ENCODE results near the gene SEZ6. TPM values are rescaled to one million over a fixed set of nuclear protein-coding genes. Genes with fewer than 3 reads are reported as not detected.

The SEZ6 gene
- total and polyA plus RNA-seq, 10 of the 15 experiments (the other 5 are each of a cell fraction or from before 2014, with no cell fraction given) = 0.05 to 0.87 (median 0.17) TPM; not detected in 4

DNA sequence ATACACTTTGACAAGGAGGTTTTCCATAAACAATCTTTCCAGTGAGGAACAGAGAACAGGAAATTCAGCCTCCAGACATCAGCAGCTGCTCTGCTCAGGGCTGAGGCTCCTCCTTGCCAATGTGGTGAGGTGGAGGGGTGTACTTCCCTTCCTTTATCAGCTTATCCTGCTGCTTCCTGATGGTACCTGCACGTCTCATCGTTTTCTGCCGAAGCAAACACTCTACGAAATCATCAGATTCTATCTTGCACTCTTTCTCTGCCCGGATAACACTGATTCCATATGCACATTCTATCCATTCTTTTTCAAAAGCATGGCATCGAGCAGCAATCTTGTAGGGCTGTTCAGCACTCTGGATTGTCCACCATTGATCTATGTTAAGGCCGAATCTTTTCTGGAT, 15.4 kb upstream of the SEZ6 start:
- RAD21 ChIA-PET (ENCODE audit: unreplicated experiment) = no interaction called here
- SMC1A ChIA-PET (ENCODE audit: uncharacterized antibody, unreplicated experiment) = no interaction called here
- CTCF ChIA-PET = no interaction called here
- no peak for FAIRE-seq
- in situ Hi-C loops (cut with MboI) = no loop called here
- Histone ChIP-seq H3K4me2 (ENCODE audit: control insufficient read depth, insufficient read depth) (no peak overlapping the region), H3K27ac (ENCODE audit: control insufficient read depth, insufficient read depth) (no peak overlapping the region), H3K27me3 (replicated peaks in 1 of 2; ENCODE audit: control insufficient read depth in 2 of 2, insufficient read depth in 2 of 2, low read length in 1 of 2) (peaks cover 2 to 6% of the 10 kb centered on the region in 2 experiments; a peak in 3 of 4 replicates), H3K4me1 (ENCODE audit: control insufficient read depth, insufficient read depth, low read length) (no peaks in the 10 kb centered on the region), H3K36me3 (ENCODE audit: control insufficient read depth in 2 of 2, insufficient read depth in 2 of 2, low read length in 1 of 2) (no peaks in the 10 kb centered on the region), H3K4me3 (no peak overlapping the region), H4K20me1 (ENCODE audit: control insufficient read depth, insufficient read depth) (no peaks in the 10 kb centered on the region), H2AFZ (ENCODE audit: control insufficient read depth, low read depth, low read length) (no peak overlapping the region), H3K9ac (ENCODE audit: control insufficient read depth, insufficient read depth, low read length) (no peak overlapping the region), H3K79me2 (ENCODE audit: control insufficient read depth, insufficient read depth, low read length) (no peaks in the 10 kb centered on the region), H3K9me3 (replicated peaks; ENCODE audit: control insufficient read depth, insufficient read depth, low read length) (no peaks in the 10 kb centered on the region)
- POLR2A ChIA-PET = no interaction called here
- 5% methylated on average over 7 of the region's 7 CpGs for WGBS (ENCODE audit: insufficient coverage, insufficient replicate concordance, low lambda C conversion rate, missing lambda C conversion rate)
- no peak for TF ChIP-seq SMARCA5 (IDR thresholded peaks at IDR 0.05)
- no peak for TF ChIP-seq BHLHE40 (IDR thresholded peaks at IDR 0.05; ENCODE audit: borderline replicate concordance in 1 of 2, low read depth in 2 of 2, low read length in 1 of 2)
- TF ChIP-seq, protein P1, sequence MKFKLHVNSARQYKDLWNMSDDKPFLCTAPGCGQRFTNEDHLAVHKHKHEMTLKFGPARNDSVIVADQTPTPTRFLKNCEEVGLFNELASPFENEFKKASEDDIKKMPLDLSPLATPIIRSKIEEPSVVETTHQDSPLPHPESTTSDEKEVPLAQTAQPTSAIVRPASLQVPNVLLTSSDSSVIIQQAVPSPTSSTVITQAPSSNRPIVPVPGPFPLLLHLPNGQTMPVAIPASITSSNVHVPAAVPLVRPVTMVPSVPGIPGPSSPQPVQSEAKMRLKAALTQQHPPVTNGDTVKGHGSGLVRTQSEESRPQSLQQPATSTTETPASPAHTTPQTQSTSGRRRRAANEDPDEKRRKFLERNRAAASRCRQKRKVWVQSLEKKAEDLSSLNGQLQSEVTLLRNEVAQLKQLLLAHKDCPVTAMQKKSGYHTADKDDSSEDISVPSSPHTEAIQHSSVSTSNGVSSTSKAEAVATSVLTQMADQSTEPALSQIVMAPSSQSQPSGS (IDR thresholded peaks at IDR 0.05; ENCODE audit: low read length) = no peak
- no peak for TF ChIP-seq ESRRA (IDR thresholded peaks at IDR 0.05; ENCODE audit: low read length)
- no peak for TF ChIP-seq NR2C2 (IDR thresholded peaks at IDR 0.05; ENCODE audit: borderline replicate concordance, control insufficient read depth, insufficient read length, low read depth)
- TF ChIP-seq POLR2AphosphoS5 (IDR thresholded peaks at IDR 0.05; ENCODE audit: low read length) = no peak
- TF ChIP-seq ZNF622 (IDR thresholded peaks at IDR 0.05) = no peak
- TF ChIP-seq, protein P2, sequence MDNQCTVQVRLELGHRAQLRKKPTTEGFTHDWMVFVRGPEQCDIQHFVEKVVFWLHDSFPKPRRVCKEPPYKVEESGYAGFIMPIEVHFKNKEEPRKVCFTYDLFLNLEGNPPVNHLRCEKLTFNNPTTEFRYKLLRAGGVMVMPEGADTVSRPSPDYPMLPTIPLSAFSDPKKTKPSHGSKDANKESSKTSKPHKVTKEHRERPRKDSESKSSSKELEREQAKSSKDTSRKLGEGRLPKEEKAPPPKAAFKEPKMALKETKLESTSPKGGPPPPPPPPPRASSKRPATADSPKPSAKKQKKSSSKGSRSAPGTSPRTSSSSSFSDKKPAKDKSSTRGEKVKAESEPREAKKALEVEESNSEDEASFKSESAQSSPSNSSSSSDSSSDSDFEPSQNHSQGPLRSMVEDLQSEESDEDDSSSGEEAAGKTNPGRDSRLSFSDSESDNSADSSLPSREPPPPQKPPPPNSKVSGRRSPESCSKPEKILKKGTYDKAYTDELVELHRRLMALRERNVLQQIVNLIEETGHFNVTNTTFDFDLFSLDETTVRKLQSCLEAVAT (IDR thresholded peaks at IDR 0.05) = no peak
- TF ChIP-seq MTA2 (IDR thresholded peaks at IDR 0.05; ENCODE audit: low read depth) = no peak
- TF ChIP-seq, protein P3, sequence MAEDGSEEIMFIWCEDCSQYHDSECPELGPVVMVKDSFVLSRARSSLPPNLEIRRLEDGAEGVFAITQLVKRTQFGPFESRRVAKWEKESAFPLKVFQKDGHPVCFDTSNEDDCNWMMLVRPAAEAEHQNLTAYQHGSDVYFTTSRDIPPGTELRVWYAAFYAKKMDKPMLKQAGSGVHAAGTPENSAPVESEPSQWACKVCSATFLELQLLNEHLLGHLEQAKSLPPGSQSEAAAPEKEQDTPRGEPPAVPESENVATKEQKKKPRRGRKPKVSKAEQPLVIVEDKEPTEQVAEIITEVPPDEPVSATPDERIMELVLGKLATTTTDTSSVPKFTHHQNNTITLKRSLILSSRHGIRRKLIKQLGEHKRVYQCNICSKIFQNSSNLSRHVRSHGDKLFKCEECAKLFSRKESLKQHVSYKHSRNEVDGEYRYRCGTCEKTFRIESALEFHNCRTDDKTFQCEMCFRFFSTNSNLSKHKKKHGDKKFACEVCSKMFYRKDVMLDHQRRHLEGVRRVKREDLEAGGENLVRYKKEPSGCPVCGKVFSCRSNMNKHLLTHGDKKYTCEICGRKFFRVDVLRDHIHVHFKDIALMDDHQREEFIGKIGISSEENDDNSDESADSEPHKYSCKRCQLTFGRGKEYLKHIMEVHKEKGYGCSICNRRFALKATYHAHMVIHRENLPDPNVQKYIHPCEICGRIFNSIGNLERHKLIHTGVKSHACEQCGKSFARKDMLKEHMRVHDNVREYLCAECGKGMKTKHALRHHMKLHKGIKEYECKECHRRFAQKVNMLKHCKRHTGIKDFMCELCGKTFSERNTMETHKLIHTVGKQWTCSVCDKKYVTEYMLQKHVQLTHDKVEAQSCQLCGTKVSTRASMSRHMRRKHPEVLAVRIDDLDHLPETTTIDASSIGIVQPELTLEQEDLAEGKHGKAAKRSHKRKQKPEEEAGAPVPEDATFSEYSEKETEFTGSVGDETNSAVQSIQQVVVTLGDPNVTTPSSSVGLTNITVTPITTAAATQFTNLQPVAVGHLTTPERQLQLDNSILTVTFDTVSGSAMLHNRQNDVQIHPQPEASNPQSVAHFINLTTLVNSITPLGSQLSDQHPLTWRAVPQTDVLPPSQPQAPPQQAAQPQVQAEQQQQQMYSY (CRISPR knock-in tag; IDR thresholded peaks at IDR 0.05) = no peak
- TF ChIP-seq, protein P4, sequence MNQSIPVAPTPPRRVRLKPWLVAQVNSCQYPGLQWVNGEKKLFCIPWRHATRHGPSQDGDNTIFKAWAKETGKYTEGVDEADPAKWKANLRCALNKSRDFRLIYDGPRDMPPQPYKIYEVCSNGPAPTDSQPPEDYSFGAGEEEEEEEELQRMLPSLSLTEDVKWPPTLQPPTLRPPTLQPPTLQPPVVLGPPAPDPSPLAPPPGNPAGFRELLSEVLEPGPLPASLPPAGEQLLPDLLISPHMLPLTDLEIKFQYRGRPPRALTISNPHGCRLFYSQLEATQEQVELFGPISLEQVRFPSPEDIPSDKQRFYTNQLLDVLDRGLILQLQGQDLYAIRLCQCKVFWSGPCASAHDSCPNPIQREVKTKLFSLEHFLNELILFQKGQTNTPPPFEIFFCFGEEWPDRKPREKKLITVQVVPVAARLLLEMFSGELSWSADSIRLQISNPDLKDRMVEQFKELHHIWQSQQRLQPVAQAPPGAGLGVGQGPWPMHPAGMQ (IDR thresholded peaks at IDR 0.05; ENCODE audit: borderline replicate concordance) = no peak
- TF ChIP-seq SIX5 (IDR thresholded peaks at IDR 0.05; ENCODE audit: low read depth, low read length, severe bottlenecking) = no peak
- TF ChIP-seq GABPA (IDR thresholded peaks at IDR 0.05; ENCODE audit: low read depth) = no peak
- no peak for TF ChIP-seq MEF2B (IDR thresholded peaks at IDR 0.05; ENCODE audit: partially characterized antibody, poor library complexity, severe bottlenecking)
- no peak for ATAC-seq
- BruUV-seq (replicated peaks) = no TSS peak
- DNase-seq (ENCODE audit: low read depth, low spot score) = no peak
- intact Hi-C loops (cut with micrococcal nuclease; ENCODE audit: unreplicated experiment) = no loop called here

All from GM12878 (cell line).